GM19463 (cell line): ENCODE results near the gene NABP1.
"Not testable (repeated sequence)": the region's sequence is repeated elsewhere in the genome, so short reads cannot be mapped to it uniquely, and the experiment has no call there.

ENCODE experiments used
- ATAC-seq: cut with Tn5 transposase; IDR thresholded peaks from one replicate; pipeline ENCODE4 v1.9.1; 2021; ENCODE audit warnings: mild to moderate bottlenecking, moderate library complexity; ENCODE audit not compliant: unreplicated experiment

NABP1 gene

GRCh38 chr2:191677646-191678436 lies at the start of gene NABP1:
Gene NABP1, plus strand, starts transcription at chr2:191678136. Its CDS starts 479 bp downstream, at chr2:191678615.
- peak; percentile 68 for ATAC-seq

GRCh38 chr2:191629001-191629453 lies 48.9 kb upstream of the NABP1 start:
- no peak for ATAC-seq

GRCh38 chr2:191629976-191630712 lies 47.8 kb upstream of the NABP1 start:
- ATAC-seq = no peak

- ATAC-seq = no peak
These were observed 46.2 kb upstream of the NABP1 start for GRCh38 chr2:191631754-191632153.

- no peak for ATAC-seq
These were observed 45.5 kb upstream of the NABP1 start for GRCh38 chr2:191632426-191632825.

GRCh38 chr2:191634791-191635190 lies 43.1 kb upstream of the NABP1 start:
- ATAC-seq = no peak

GRCh38 chr2:191635333-191636234 lies 42.4 kb upstream of the NABP1 start:
- ATAC-seq = peak; percentile 76

GRCh38 chr2:191636235-191636543 lies 41.7 kb upstream of the NABP1 start:
- ATAC-seq = no peak

GRCh38 chr2:191636586-191636985 lies 41.4 kb upstream of the NABP1 start:
- ATAC-seq = no peak

- ATAC-seq = peak; percentile 61
These were observed 40.5 kb upstream of the NABP1 start for GRCh38 chr2:191637182-191638078.

- peak; percentile 17 for ATAC-seq
These were observed 39.7 kb upstream of the NABP1 start for GRCh38 chr2:191638079-191638801.

GRCh38 chr2:191638802-191639172 lies 39.1 kb upstream of the NABP1 start:
- ATAC-seq = peak; percentile 24

GRCh38 chr2:191641609-191642008 lies 36.3 kb upstream of the NABP1 start:
- no peak for ATAC-seq

GRCh38 chr2:191642541-191642940 lies 35.4 kb upstream of the NABP1 start:
- no peak for ATAC-seq

- no peak for ATAC-seq
These were observed 34.5 kb upstream of the NABP1 start for GRCh38 chr2:191643429-191643828.

GRCh38 chr2:191644613-191645012 lies 33.3 kb upstream of the NABP1 start:
- not testable (repeated sequence) for ATAC-seq

- ATAC-seq = no peak
These were observed 32.9 kb upstream of the NABP1 start for GRCh38 chr2:191645032-191645431.

GRCh38 chr2:191645434-191646162 lies 32.3 kb upstream of the NABP1 start:
- ATAC-seq = no peak
